ENCODE results near the gene GPR37.

The GPR37 gene

DNA sequence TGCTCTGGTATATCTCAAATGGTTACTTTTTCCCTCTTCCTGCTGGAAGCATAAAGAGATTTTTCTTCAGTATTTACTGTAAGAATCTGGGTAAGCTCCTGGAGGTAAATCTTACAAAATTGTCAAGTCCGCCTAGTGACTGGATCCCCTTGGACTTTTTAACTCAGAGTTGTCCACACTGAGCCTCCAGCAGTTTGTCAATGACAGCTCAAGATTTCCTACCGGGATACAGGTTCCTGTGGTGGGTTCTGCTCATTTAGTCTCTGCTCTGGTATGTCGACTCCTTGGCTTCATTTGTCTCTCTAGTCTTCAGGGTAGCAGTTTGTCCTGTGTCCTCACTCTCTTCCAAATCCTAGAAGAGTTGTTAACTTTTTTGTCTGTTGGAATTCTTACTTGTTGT lies 27.0 kb downstream of the GPR37 start:
- DNase-seq (ENCODE audit: extremely low read depth in 1 of 2, low read depth in 1 of 2): no peak

DNA sequence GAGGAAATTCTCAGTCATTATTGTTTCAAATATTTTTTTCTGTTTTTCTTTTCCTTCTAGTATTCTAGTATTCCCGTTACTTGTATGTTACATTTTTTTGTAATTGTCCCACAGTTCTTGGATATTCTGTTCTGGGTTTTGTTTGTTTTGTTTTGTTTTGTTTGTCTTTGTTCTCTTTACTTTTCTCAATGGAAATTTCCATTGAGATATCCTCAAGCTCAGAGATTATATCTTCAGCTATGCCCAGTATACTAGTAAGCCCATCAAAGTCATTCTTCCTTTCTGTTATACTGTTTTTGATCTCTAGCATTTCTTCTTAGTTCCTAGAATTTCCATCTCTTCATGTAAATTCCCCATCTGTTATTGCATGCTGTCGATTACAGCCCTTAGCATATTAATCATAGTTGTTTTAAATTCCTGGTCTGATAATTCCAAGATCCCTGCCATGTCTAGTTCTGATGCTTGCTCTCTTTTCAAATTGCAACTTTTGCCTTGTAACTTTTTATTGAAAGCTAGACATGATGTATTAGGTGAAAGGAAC lies 27.8 kb downstream of the GPR37 start:
- DNase-seq (ENCODE audit: extremely low read depth in 1 of 2, low read depth in 1 of 2): no peak

DNA sequence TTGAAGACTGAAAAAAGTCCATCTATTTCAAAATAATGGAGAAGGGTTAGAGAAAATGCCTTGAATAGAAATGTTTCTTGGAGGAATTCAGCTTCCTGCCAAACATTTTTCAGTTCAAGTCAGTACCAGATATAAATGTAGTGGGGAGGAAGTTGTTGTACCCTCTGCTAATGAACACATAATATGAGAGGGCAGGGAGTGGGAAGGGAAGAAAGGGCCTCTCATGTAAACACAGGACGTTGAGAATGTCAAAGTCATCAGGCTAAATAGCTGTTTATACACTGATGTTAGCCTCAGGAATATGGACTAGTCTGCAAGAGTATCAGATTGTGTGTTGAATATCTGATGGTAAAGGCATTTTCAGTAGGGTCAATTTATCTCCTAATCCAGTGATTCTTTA lies 37.0 kb downstream of the GPR37 start:
- no peak for DNase-seq (ENCODE audit: extremely low read depth in 1 of 2, low read depth in 1 of 2)

GRCh38 chr7:124724507-124725192 lies 40.9 kb downstream of the GPR37 start:
- DNase-seq (ENCODE audit: extremely low read depth in 1 of 2, low read depth in 1 of 2): no peak

GRCh38 chr7:124724079-124724478 lies 41.5 kb downstream of the GPR37 start:
- DNase-seq (ENCODE audit: extremely low read depth in 1 of 2, low read depth in 1 of 2): no peak

DNA sequence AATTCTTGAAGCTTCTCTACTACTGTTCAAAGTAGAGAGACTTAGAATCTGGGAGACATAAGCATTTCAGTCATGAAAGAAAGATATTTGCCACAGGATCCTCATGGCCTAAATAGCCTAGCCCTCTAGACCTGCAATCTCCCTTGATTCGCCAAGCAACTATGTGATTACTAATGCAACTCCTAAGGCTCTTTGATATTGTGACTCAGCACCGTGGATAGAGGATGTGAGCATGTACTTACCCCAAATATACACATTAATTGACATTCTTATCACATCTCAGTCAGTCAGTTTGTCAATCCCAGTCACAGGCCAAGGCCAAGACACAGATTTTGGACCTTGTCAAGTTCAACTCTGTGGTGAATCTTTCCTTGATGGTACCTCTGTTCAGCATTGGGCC lies 42.6 kb downstream of the GPR37 start:
- no peak for DNase-seq (ENCODE audit: extremely low read depth in 1 of 2, low read depth in 1 of 2)

DNA sequence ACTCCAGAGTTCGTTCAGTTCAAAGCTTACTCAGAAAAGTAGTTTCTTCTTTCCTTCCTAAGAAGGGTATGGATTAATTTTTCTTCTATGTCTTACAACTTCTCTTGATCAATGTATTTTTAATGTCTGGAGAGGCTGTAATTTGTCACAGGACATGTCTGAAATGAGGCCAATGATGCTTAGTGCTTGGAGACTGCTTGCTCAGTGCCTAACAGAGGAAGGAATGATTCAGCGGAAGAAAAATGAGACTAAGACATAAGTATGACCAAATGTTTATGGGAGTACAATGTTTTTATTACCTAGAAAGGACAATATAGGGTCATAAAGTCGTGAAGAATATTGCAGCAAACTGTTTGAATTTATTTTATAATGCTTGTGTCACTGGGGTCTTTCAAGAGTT lies 43.3 kb downstream of the GPR37 start:
- DNase-seq (ENCODE audit: extremely low read depth in 1 of 2, low read depth in 1 of 2): no peak

GRCh38 chr7:124720195-124720594 lies 45.4 kb downstream of the GPR37 start:
- DNase-seq (ENCODE audit: extremely low read depth in 1 of 2, low read depth in 1 of 2): no peak

- DNase-seq (ENCODE audit: extremely low read depth in 1 of 2, low read depth in 1 of 2): no peak
Measured at GRCh38 chr7:124718032-124718766, 47.4 kb downstream of the GPR37 start.

DNA sequence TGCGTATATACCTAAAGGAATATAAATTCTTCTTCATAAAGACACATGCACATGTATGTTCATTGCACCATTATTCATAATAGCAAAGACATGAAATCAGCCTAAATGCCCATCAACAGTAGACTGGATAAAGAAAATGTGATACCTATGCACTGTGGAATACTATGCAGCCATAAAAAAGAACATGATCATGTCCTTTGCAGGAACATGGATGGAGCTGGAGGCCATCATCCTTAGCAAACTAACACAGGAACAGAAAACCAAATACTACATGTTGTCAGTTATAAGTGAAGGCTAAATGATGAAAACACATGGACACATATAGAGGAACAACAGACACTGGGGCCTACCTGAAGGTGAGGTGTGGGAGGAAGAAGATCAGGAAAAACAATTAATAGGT lies 48.7 kb downstream of the GPR37 start:
- DNase-seq (ENCODE audit: extremely low read depth in 1 of 2, low read depth in 1 of 2): no peak

DNA sequence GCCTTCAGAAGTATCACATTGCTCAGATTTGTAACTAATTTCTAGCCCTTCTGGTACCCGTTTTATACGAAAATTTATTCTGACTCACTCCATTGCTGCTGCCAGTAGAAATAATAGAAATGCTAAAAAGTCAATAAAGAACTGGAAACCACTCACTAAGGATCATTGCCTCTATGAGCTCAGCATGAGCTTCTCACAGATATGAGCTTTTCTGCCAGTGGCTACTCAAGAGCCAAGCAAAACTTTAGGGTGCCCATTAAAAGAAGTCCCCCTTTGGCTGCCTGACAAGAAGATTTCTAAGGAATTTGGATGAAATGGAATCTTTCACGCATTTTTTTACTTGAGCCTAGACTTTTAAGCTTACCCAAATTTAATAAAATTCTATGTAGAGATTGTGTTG lies 52.5 kb downstream of the GPR37 start:
- no peak for DNase-seq (ENCODE audit: extremely low read depth in 1 of 2, low read depth in 1 of 2)

- no peak for DNase-seq (ENCODE audit: extremely low read depth in 1 of 2, low read depth in 1 of 2)
Measured at GRCh38 chr7:124712017-124712416, 53.6 kb downstream of the GPR37 start.

DNA sequence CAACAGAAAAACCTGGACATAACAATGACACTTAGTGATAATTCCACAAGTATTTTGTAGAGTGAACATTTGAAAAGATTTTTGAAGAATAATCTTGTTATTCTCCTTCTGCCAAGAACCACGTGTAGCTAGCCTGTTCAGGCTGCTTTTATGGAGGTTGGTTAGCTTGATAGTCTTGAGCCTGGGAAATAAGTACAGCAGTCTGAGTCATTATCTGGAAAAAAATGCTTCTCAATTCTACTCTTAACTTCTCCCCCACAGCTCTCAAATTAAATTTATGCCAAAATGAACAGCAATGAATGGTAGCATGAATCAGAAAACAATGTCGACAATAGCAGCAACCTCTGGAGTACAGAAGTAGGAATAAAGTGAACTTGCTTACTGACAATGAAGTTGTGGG lies 63.2 kb downstream of the GPR37 start:
- DNase-seq (ENCODE audit: extremely low read depth in 1 of 2, low read depth in 1 of 2): no peak

GRCh38 chr7:124701955-124702354 lies 63.6 kb downstream of the GPR37 start:
- no peak for DNase-seq (ENCODE audit: extremely low read depth in 1 of 2, low read depth in 1 of 2)

DNA sequence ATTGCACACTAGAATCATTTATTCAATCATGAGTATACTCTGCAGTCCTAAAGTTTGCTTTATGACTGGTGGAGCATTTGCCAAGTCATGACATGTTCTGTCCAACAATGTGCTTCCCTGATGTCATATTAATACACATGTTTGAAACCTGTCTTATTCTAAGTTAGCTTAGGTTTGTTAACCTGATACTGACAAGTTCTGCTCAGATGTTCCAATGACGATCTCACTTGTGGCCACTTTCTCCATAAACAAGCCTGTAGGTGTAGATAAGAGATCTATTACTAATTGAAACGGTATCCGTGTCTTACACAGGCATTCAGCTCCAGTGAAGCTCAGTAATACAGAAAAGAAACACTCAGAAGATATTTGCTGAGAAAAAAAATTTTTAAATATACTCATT lies 64.9 kb downstream of the GPR37 start:
- DNase-seq (ENCODE audit: extremely low read depth in 1 of 2, low read depth in 1 of 2): no peak

DNA sequence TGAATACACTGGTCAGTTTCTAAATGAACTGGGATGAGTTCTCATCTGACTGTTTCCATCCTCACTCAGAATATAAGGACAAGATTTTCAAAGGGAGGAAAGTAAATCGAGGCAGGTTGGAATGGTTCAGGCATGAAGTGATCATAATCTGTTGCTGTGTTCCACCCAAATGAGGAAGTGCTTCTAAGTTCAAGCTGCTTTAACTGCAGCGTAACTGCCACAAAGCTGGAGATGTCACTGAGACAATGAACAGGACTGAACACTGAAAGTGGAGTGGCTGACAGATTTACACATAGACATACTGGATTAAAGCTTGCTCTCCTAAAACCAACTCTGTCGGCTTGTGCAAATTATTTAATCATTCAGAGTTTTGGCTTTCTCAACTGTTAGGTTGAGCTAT lies 66.6 kb downstream of the GPR37 start:
- DNase-seq (ENCODE audit: extremely low read depth in 1 of 2, low read depth in 1 of 2): no peak

GRCh38 chr7:124697746-124698145 lies 67.8 kb downstream of the GPR37 start:
- no peak for DNase-seq (ENCODE audit: extremely low read depth in 1 of 2, low read depth in 1 of 2)
